K562 (cell line): ENCODE results near the gene IL13. TPM values are rescaled to one million over a fixed set of nuclear protein-coding genes. Genes with fewer than 3 reads are reported as not detected.
A peak's percentile ranks its signal among the peaks of the same experiment; 100 is the strongest.

Experiments
- CBX3 ChIP-seq, 2 experiments: IDR thresholded peaks; 1 replicate in 1 of 2; 2 replicates in 1 of 2; pipeline ENCODE4 v1.6.1; 2012; ENCODE audit warnings: inconsistent platforms in 2 of 2, low read length in 2 of 2, borderline replicate concordance in 1 of 2, control low read depth in 1 of 2
- GABPA ChIP-seq: fragments of 200-800 bp; sonication (Bioruptor generic); conservative IDR thresholded peaks from 2 replicates; pipeline ENCODE4 v1.6.1; 2016; ENCODE audit warnings: low read depth, missing genetic modification characterization, missing compliant biosample characterization
- MTA1 ChIP-seq: fragments of 450-650 bp; IDR thresholded peaks from 2 replicates; pipeline ENCODE4 v1.6.1; 2017; ENCODE audit warnings: borderline replicate concordance
- NCOA2 ChIP-seq, 2 experiments: fragments of 450-650 bp; IDR thresholded peaks; 2 replicates each; pipeline ENCODE4 v1.6.1; 2018; ENCODE audit warnings: mild to moderate bottlenecking in 2 of 2, moderate library complexity in 1 of 2; ENCODE audit not compliant: partially characterized antibody in 2 of 2
- SMAD1 ChIP-seq: fragments of 150-350 bp; IDR thresholded peaks from 2 replicates; pipeline ENCODE4 v1.6.1; 2014; ENCODE audit warnings: low read length, low read depth; ENCODE audit not compliant: partially characterized antibody
- TAF1 ChIP-seq: IDR thresholded peaks from 2 replicates; pipeline ENCODE4 v1.6.1; 2011; ENCODE audit warnings: mild to moderate bottlenecking, low read length, moderate library complexity; ENCODE audit not compliant: insufficient read depth, control insufficient read depth, severe bottlenecking; ENCODE audit errors: extremely low read depth
- TEAD4 ChIP-seq, 2 experiments: sonication (generic) in 1 of 2; formaldehyde crosslinking in 1 of 2; IDR thresholded peaks; 2 replicates each; pipeline versions ENCODE4 v1.6.1 to v1.8.0; 2012 to 2022; ENCODE audit warnings: borderline replicate concordance in 1 of 2, inconsistent platforms in 1 of 2, low read length in 1 of 2, mild to moderate bottlenecking in 1 of 2, missing genetic modification reagents in 1 of 2
- ZNF830 ChIP-seq: fragments of 250-450 bp; sonication (Bioruptor Pico); IDR thresholded peaks from 2 replicates; pipeline ENCODE4 v1.5.0; 2021; ENCODE audit warnings: mild to moderate bottlenecking
- ZZZ3 ChIP-seq: fragments of 450-650 bp; IDR thresholded peaks from 2 replicates; pipeline ENCODE4 v1.6.1; 2016; ENCODE audit warnings: antibody characterized with exemption, mild to moderate bottlenecking, moderate library complexity
- polyA plus RNA-seq, 8 experiments: library from polyadenylated mRNA; depleted of rRNA in 4 of 8; stranded (reverse) in 5 of 8; unstranded in 3 of 8; fragments of >200 nt; fragmentation: Nextera tagmentation in 2 of 8; fragmentation: Illumina TruSeq in 1 of 8; extraction: Ambion mirVana in 2 of 8; extraction: Trizol in 1 of 8; gene quantifications; 2 replicates each; pipeline versions ENCODE4 v1.2.1 to v1.2.3, GENCODE V29; 2011 to 2014; ENCODE audit warnings: inconsistent platforms in 1 of 8, missing spikeins in 1 of 8
- total RNA-seq, 7 experiments: library from RNA; depleted of rRNA in 6 of 7; stranded (reverse); fragments of >200 nt in 6 of 7; fragmentation: Illumina TruSeq in 2 of 7; extraction: Trizol in 2 of 7; gene quantifications; 2 replicates each; pipeline versions ENCODE4 v1.2.1 to v1.2.3, GENCODE V29; 2011 to 2021; ENCODE audit warnings: low replicate concordance in 1 of 7
- TF ChIP-seq, protein P1 (sequence below): fragments of 450-650 bp; IDR thresholded peaks from 2 replicates; pipeline ENCODE4 v1.6.1; 2016
- TF ChIP-seq, protein P2 (sequence below): fragments of 200-800 bp; sonication (Bioruptor generic); IDR thresholded peaks from 2 replicates; pipeline ENCODE4 v1.6.1; 2016; ENCODE audit warnings: missing genetic modification characterization, missing compliant biosample characterization
- TF ChIP-seq, protein P3 (sequence below): IDR thresholded peaks from 2 replicates; pipeline ENCODE4 v1.6.1; 2012; ENCODE audit warnings: low read depth, low read length, improper control_type of control experiment, borderline replicate concordance

The IL13 gene
- total and polyA plus RNA-seq, 9 of the 15 experiments (the other 6 are each of a cell fraction or from before 2014, with no cell fraction given): not detected

DNA sequence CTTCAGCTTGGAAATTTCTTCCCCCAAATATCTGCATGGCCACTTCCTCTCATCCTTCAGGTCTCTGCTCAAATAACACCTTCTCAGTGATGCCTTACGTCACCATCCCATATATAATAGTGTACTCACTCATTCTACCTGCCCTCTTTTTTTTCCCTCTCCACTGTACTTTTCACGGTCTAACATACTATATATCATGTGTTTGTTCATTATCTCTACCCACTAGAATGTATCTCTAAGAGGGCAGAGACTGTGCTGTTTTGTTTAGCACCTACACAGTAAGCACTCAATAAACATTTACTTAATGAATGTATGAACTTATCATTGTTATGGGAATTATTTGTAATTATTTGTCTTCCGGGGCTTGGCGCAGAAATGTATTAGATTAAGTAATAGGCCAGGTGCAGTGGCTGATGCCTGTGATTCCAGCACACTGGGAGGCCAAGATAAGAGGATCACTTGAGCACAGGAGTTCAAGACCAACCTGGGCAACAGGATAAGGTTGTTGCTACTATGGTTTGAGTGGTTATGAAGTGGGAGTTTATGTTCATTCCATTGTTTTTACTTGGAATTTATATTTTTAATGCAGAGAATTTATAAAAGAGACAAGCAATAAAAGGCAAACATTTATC, 6.0 kb upstream of the IL13 start (continued):
- TF ChIP-seq SMAD1 (peak; percentile 86), ZZZ3 (no peak), MTA1 (peak; percentile 87), ZNF830 (no peak), TEAD4 (IDR thresholded peaks at IDR 0.05; ENCODE audit: low read length) (peak; percentile 100), TEAD4 (CRISPR knock-in tag; IDR thresholded peaks at IDR 0.05; ENCODE audit: borderline replicate concordance) (no peak), TAF1 (peak; percentile 59), GABPA (no peak), CBX3 (IDR thresholded peaks at IDR 0.05; ENCODE audit: borderline replicate concordance in 1 of 2, low read length in 2 of 2) (peak in 1 of 2 experiments; percentile 51; a peak in 1 of 3 replicates), NCOA2 (IDR thresholded peaks at IDR 0.05; ENCODE audit: partially characterized antibody in 2 of 2) (peak in 1 of 2 experiments; percentile 44)
- TF ChIP-seq, protein P1, sequence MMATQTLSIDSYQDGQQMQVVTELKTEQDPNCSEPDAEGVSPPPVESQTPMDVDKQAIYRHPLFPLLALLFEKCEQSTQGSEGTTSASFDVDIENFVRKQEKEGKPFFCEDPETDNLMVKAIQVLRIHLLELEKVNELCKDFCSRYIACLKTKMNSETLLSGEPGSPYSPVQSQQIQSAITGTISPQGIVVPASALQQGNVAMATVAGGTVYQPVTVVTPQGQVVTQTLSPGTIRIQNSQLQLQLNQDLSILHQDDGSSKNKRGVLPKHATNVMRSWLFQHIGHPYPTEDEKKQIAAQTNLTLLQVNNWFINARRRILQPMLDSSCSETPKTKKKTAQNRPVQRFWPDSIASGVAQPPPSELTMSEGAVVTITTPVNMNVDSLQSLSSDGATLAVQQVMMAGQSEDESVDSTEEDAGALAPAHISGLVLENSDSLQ: peak; percentile 14; the same call in 1 of the 2 replicates
- TF ChIP-seq, protein P2, sequence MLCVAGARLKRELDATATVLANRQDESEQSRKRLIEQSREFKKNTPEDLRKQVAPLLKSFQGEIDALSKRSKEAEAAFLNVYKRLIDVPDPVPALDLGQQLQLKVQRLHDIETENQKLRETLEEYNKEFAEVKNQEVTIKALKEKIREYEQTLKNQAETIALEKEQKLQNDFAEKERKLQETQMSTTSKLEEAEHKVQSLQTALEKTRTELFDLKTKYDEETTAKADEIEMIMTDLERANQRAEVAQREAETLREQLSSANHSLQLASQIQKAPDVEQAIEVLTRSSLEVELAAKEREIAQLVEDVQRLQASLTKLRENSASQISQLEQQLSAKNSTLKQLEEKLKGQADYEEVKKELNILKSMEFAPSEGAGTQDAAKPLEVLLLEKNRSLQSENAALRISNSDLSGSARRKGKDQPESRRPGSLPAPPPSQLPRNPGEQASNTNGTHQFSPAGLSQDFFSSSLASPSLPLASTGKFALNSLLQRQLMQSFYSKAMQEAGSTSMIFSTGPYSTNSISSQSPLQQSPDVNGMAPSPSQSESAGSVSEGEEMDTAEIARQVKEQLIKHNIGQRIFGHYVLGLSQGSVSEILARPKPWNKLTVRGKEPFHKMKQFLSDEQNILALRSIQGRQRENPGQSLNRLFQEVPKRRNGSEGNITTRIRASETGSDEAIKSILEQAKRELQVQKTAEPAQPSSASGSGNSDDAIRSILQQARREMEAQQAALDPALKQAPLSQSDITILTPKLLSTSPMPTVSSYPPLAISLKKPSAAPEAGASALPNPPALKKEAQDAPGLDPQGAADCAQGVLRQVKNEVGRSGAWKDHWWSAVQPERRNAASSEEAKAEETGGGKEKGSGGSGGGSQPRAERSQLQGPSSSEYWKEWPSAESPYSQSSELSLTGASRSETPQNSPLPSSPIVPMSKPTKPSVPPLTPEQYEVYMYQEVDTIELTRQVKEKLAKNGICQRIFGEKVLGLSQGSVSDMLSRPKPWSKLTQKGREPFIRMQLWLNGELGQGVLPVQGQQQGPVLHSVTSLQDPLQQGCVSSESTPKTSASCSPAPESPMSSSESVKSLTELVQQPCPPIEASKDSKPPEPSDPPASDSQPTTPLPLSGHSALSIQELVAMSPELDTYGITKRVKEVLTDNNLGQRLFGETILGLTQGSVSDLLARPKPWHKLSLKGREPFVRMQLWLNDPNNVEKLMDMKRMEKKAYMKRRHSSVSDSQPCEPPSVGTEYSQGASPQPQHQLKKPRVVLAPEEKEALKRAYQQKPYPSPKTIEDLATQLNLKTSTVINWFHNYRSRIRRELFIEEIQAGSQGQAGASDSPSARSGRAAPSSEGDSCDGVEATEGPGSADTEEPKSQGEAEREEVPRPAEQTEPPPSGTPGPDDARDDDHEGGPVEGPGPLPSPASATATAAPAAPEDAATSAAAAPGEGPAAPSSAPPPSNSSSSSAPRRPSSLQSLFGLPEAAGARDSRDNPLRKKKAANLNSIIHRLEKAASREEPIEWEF (CRISPR knock-in tag): peak; percentile 62
- TF ChIP-seq, protein P3, sequence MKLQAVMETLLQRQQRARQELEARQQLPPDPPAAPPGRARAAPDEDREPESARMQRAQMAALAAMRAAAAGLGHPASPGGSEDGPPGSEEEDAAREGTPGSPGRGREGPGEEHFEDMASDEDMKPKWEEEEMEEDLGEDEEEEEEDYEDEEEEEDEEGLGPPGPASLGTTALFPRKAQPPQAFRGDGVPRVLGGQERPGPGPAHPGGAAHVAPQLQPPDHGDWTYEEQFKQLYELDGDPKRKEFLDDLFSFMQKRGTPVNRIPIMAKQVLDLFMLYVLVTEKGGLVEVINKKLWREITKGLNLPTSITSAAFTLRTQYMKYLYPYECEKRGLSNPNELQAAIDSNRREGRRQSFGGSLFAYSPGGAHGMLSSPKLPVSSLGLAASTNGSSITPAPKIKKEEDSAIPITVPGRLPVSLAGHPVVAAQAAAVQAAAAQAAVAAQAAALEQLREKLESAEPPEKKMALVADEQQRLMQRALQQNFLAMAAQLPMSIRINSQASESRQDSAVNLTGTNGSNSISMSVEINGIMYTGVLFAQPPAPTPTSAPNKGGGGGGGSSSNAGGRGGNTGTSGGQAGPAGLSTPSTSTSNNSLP: peak; percentile 80; the same call in 1 of the 2 replicates
